ENCODE data around the gene ADGRE1.

The ADGRE1 gene

GRCh38 chr19:6967967-6968366, 80.6 kb downstream of the ADGRE1 start:
- H3K4me3 ChIP-seq (ENCODE audit: low read depth in 1 of 5, low read length in 5 of 5) = no peak overlapping the region
- no peak overlapping the region for H3K27ac ChIP-seq (ENCODE audit: low read depth, low read length)
- H3K9ac ChIP-seq (ENCODE audit: low read length in 5 of 5) = no peak overlapping the region
- H3K36me3 ChIP-seq (ENCODE audit: control insufficient read depth in 5 of 5, insufficient read depth in 5 of 5, low read length in 5 of 5) = no peaks in the 10 kb centered on the region
- H3K27me3 ChIP-seq (ENCODE audit: control insufficient read depth in 5 of 5, insufficient read depth in 4 of 5, low read length in 5 of 5) = peaks cover 0 to 6% (median 0%) of the 10 kb centered on the region in 5 donors
- no peaks in the 10 kb centered on the region for H3K4me1 ChIP-seq (ENCODE audit: control insufficient read depth in 5 of 5, insufficient read depth in 5 of 5, low read length in 5 of 5)
- no peaks in the 10 kb centered on the region for H3K9me3 ChIP-seq (ENCODE audit: control insufficient read depth in 5 of 5, low read length in 5 of 5)

GRCh38 chr19:6969490-6969889, 82.1 kb downstream of the ADGRE1 start:
- H3K9me3 ChIP-seq (ENCODE audit: control insufficient read depth in 5 of 5, low read length in 5 of 5) = no peaks in the 10 kb centered on the region
- no peaks in the 10 kb centered on the region for H3K4me1 ChIP-seq (ENCODE audit: control insufficient read depth in 5 of 5, insufficient read depth in 5 of 5, low read length in 5 of 5)
- peaks cover 0 to 6% (median 0%) of the 10 kb centered on the region in 5 donors for H3K27me3 ChIP-seq (ENCODE audit: control insufficient read depth in 5 of 5, insufficient read depth in 4 of 5, low read length in 5 of 5)
- H3K27ac ChIP-seq (ENCODE audit: low read depth, low read length) = no peak overlapping the region
- H3K36me3 ChIP-seq (ENCODE audit: control insufficient read depth in 5 of 5, insufficient read depth in 5 of 5, low read length in 5 of 5) = no peaks in the 10 kb centered on the region
- H3K4me3 ChIP-seq (ENCODE audit: low read depth in 1 of 5, low read length in 5 of 5) = no peak overlapping the region
- H3K9ac ChIP-seq (ENCODE audit: low read length in 5 of 5) = no peak overlapping the region

GRCh38 chr19:6970021-6970420, 82.6 kb downstream of the ADGRE1 start:
- H3K9ac ChIP-seq (ENCODE audit: low read length in 5 of 5) = no peak overlapping the region
- no peak overlapping the region for H3K27ac ChIP-seq (ENCODE audit: low read depth, low read length)
- H3K36me3 ChIP-seq (ENCODE audit: control insufficient read depth in 5 of 5, insufficient read depth in 5 of 5, low read length in 5 of 5) = no peaks in the 10 kb centered on the region
- H3K9me3 ChIP-seq (ENCODE audit: control insufficient read depth in 5 of 5, low read length in 5 of 5) = no peaks in the 10 kb centered on the region
- H3K27me3 ChIP-seq (ENCODE audit: control insufficient read depth in 5 of 5, insufficient read depth in 4 of 5, low read length in 5 of 5) = peaks cover 0 to 6% (median 0%) of the 10 kb centered on the region in 5 donors
- H3K4me1 ChIP-seq (ENCODE audit: control insufficient read depth in 5 of 5, insufficient read depth in 5 of 5, low read length in 5 of 5) = no peaks in the 10 kb centered on the region
- no peak overlapping the region for H3K4me3 ChIP-seq (ENCODE audit: low read depth in 1 of 5, low read length in 5 of 5)

GRCh38 chr19:6970443-6970842, 83.1 kb downstream of the ADGRE1 start:
- H3K9me3 ChIP-seq (ENCODE audit: control insufficient read depth in 5 of 5, low read length in 5 of 5) = no peaks in the 10 kb centered on the region
- H3K36me3 ChIP-seq (ENCODE audit: control insufficient read depth in 5 of 5, insufficient read depth in 5 of 5, low read length in 5 of 5) = no peaks in the 10 kb centered on the region
- no peak overlapping the region for H3K9ac ChIP-seq (ENCODE audit: low read length in 5 of 5)
- no peak overlapping the region for H3K27ac ChIP-seq (ENCODE audit: low read depth, low read length)
- H3K4me1 ChIP-seq (ENCODE audit: control insufficient read depth in 5 of 5, insufficient read depth in 5 of 5, low read length in 5 of 5) = no peaks in the 10 kb centered on the region
- no peak overlapping the region for H3K4me3 ChIP-seq (ENCODE audit: low read depth in 1 of 5, low read length in 5 of 5)
- peaks cover 0 to 6% (median 0%) of the 10 kb centered on the region in 5 donors for H3K27me3 ChIP-seq (ENCODE audit: control insufficient read depth in 5 of 5, insufficient read depth in 4 of 5, low read length in 5 of 5)

GRCh38 chr19:6971366-6971765, 84.0 kb downstream of the ADGRE1 start:
- Histone ChIP-seq H3K27me3 (ENCODE audit: control insufficient read depth in 5 of 5, insufficient read depth in 4 of 5, low read length in 5 of 5) (peaks cover 0 to 6% (median 0%) of the 10 kb centered on the region in 5 donors), H3K4me1 (ENCODE audit: control insufficient read depth in 5 of 5, insufficient read depth in 5 of 5, low read length in 5 of 5) (no peaks in the 10 kb centered on the region), H3K27ac (ENCODE audit: low read depth, low read length) (no peak overlapping the region), H3K36me3 (ENCODE audit: control insufficient read depth in 5 of 5, insufficient read depth in 5 of 5, low read length in 5 of 5) (no peaks in the 10 kb centered on the region), H3K4me3 (ENCODE audit: low read depth in 1 of 5, low read length in 5 of 5) (no peak overlapping the region), H3K9me3 (ENCODE audit: control insufficient read depth in 5 of 5, low read length in 5 of 5) (no peaks in the 10 kb centered on the region), H3K9ac (ENCODE audit: low read length in 5 of 5) (no peak overlapping the region)

GRCh38 chr19:6976197-6976596, 88.8 kb downstream of the ADGRE1 start:
- no peaks in the 10 kb centered on the region for H3K4me1 ChIP-seq (ENCODE audit: control insufficient read depth in 5 of 5, insufficient read depth in 5 of 5, low read length in 5 of 5)
- no peaks in the 10 kb centered on the region for H3K36me3 ChIP-seq (ENCODE audit: control insufficient read depth in 5 of 5, insufficient read depth in 5 of 5, low read length in 5 of 5)
- H3K4me3 ChIP-seq (ENCODE audit: low read depth in 1 of 5, low read length in 5 of 5) = no peak overlapping the region
- H3K27me3 ChIP-seq (ENCODE audit: control insufficient read depth in 5 of 5, insufficient read depth in 4 of 5, low read length in 5 of 5) = peaks cover 0 to 3% (median 0%) of the 10 kb centered on the region in 5 donors
- no peak overlapping the region for H3K27ac ChIP-seq (ENCODE audit: low read depth, low read length)
- H3K9me3 ChIP-seq (ENCODE audit: control insufficient read depth in 5 of 5, low read length in 5 of 5) = peaks cover 9 to 22% (median 14%) of the 10 kb centered on the region in 5 donors
- no peak overlapping the region for H3K9ac ChIP-seq (ENCODE audit: low read length in 5 of 5)

- no peak overlapping the region for H3K4me3 ChIP-seq (ENCODE audit: low read depth in 1 of 5, low read length in 5 of 5)
- peaks cover 16 to 35% (median 25%) of the 10 kb centered on the region in 5 donors for H3K9me3 ChIP-seq (ENCODE audit: control insufficient read depth in 5 of 5, low read length in 5 of 5)
- H3K27me3 ChIP-seq (ENCODE audit: control insufficient read depth in 5 of 5, insufficient read depth in 4 of 5, low read length in 5 of 5) = no peaks in the 10 kb centered on the region
- H3K27ac ChIP-seq (ENCODE audit: low read depth, low read length) = no peak overlapping the region
- no peaks in the 10 kb centered on the region for H3K36me3 ChIP-seq (ENCODE audit: control insufficient read depth in 5 of 5, insufficient read depth in 5 of 5, low read length in 5 of 5)
- no peaks in the 10 kb centered on the region for H3K4me1 ChIP-seq (ENCODE audit: control insufficient read depth in 5 of 5, insufficient read depth in 5 of 5, low read length in 5 of 5)
- no peak overlapping the region for H3K9ac ChIP-seq (ENCODE audit: low read length in 5 of 5)
These were observed 92.0 kb downstream of the ADGRE1 start for GRCh38 chr19:6979399-6979798.

GRCh38 chr19:6983448-6983847, 96.1 kb downstream of the ADGRE1 start:
- no peaks in the 10 kb centered on the region for H3K27me3 ChIP-seq (ENCODE audit: control insufficient read depth in 5 of 5, insufficient read depth in 4 of 5, low read length in 5 of 5)
- no peak overlapping the region for H3K9ac ChIP-seq (ENCODE audit: low read length in 5 of 5)
- H3K9me3 ChIP-seq (ENCODE audit: control insufficient read depth in 5 of 5, low read length in 5 of 5) = peaks cover 10 to 31% (median 23%) of the 10 kb centered on the region in 5 donors
- no peaks in the 10 kb centered on the region for H3K4me1 ChIP-seq (ENCODE audit: control insufficient read depth in 5 of 5, insufficient read depth in 5 of 5, low read length in 5 of 5)
- H3K27ac ChIP-seq (ENCODE audit: low read depth, low read length) = no peak overlapping the region
- H3K4me3 ChIP-seq (ENCODE audit: low read depth in 1 of 5, low read length in 5 of 5) = no peak overlapping the region
- no peaks in the 10 kb centered on the region for H3K36me3 ChIP-seq (ENCODE audit: control insufficient read depth in 5 of 5, insufficient read depth in 5 of 5, low read length in 5 of 5)

GRCh38 chr19:6987850-6988249, 100.5 kb downstream of the ADGRE1 start:
- H3K27ac ChIP-seq (ENCODE audit: low read depth, low read length) = no peak overlapping the region
- H3K27me3 ChIP-seq (ENCODE audit: control insufficient read depth in 5 of 5, insufficient read depth in 4 of 5, low read length in 5 of 5) = no peaks in the 10 kb centered on the region
- H3K4me1 ChIP-seq (ENCODE audit: control insufficient read depth in 5 of 5, insufficient read depth in 5 of 5, low read length in 5 of 5) = no peaks in the 10 kb centered on the region
- H3K4me3 ChIP-seq (ENCODE audit: low read depth in 1 of 5, low read length in 5 of 5) = no peak overlapping the region
- no peak overlapping the region for H3K9ac ChIP-seq (ENCODE audit: low read length in 5 of 5)
- no peaks in the 10 kb centered on the region for H3K36me3 ChIP-seq (ENCODE audit: control insufficient read depth in 5 of 5, insufficient read depth in 5 of 5, low read length in 5 of 5)
- peaks cover 10 to 27% (median 22%) of the 10 kb centered on the region in 5 donors for H3K9me3 ChIP-seq (ENCODE audit: control insufficient read depth in 5 of 5, low read length in 5 of 5)

GRCh38 chr19:6988257-6988656, 100.9 kb downstream of the ADGRE1 start:
- Histone ChIP-seq H3K27me3 (ENCODE audit: control insufficient read depth in 5 of 5, insufficient read depth in 4 of 5, low read length in 5 of 5) (no peaks in the 10 kb centered on the region), H3K9me3 (ENCODE audit: control insufficient read depth in 5 of 5, low read length in 5 of 5) (peaks cover 7 to 24% (median 19%) of the 10 kb centered on the region in 5 donors), H3K4me3 (ENCODE audit: low read depth in 1 of 5, low read length in 5 of 5) (no peak overlapping the region), H3K36me3 (ENCODE audit: control insufficient read depth in 5 of 5, insufficient read depth in 5 of 5, low read length in 5 of 5) (no peaks in the 10 kb centered on the region), H3K4me1 (ENCODE audit: control insufficient read depth in 5 of 5, insufficient read depth in 5 of 5, low read length in 5 of 5) (no peaks in the 10 kb centered on the region), H3K9ac (ENCODE audit: low read length in 5 of 5) (no peak overlapping the region), H3K27ac (ENCODE audit: low read depth, low read length) (no peak overlapping the region)

All from subcutaneous abdominal adipose tissue (tissue), 5 donors.